Epithelial cell of proximal tubule (primary cell): ENCODE results near the gene PDIA5. TPM values are rescaled to one million over a fixed set of nuclear protein-coding genes. Genes with fewer than 3 reads are reported as not detected.

Experiments
- DNase-seq: peaks from one replicate; pipeline ENCODE4 v3.0.0-alpha.2; 2011; ENCODE audit warnings: low read depth
- H3K4me3 ChIP-seq: 2 replicates; pipeline ENCODE4 v1.5.1; 2011; ENCODE audit warnings: low read depth, mild to moderate bottlenecking, low read length
- CTCF ChIP-seq: conservative IDR thresholded peaks from 2 replicates; pipeline ENCODE4 v1.5.1; 2012; ENCODE audit warnings: low read depth, mild to moderate bottlenecking, low read length
- total RNA-seq: library from RNA; depleted of rRNA; stranded (reverse); fragments of >200 nt; gene quantifications from 2 replicates; pipeline ENCODE4 v1.2.3, GENCODE V29; 2015

Gene PDIA5
- total RNA-seq, 1 donor from 2014 or later, result 29.4 TPM

GRCh38 chr3:123169930-123170329, 103.1 kb downstream of the PDIA5 start:
- H3K4me3 ChIP-seq, result no peak overlapping the region
- no peak for TF ChIP-seq CTCF
- no peak for DNase-seq

GRCh38 chr3:123180791-123181190, 114.0 kb downstream of the PDIA5 start:
- no peak overlapping the region for H3K4me3 ChIP-seq
- no peak for DNase-seq
- no peak for TF ChIP-seq CTCF

GRCh38 chr3:123186695-123187094, 119.9 kb downstream of the PDIA5 start:
- no peak for TF ChIP-seq CTCF
- DNase-seq, result no peak
- no peak overlapping the region for H3K4me3 ChIP-seq

- DNase-seq, result no peak
- no peak for TF ChIP-seq CTCF
- no peak overlapping the region for H3K4me3 ChIP-seq
Observed at GRCh38 chr3:123188058-123188457, 121.2 kb downstream of the PDIA5 start.

- no peak for DNase-seq
- no peak overlapping the region for H3K4me3 ChIP-seq
- no peak for TF ChIP-seq CTCF
Observed at GRCh38 chr3:123193448-123194101, 126.8 kb downstream of the PDIA5 start.

- peak; percentile 74 for TF ChIP-seq CTCF
- DNase-seq, result no peak
Observed at GRCh38 chr3:123194552-123194951, 127.7 kb downstream of the PDIA5 start.

GRCh38 chr3:123198372-123198771, 131.5 kb downstream of the PDIA5 start:
- no peak overlapping the region for H3K4me3 ChIP-seq
- no peak for TF ChIP-seq CTCF
- no peak for DNase-seq

More at GRCh38 chr3:123194552-123194951, 127.7 kb downstream of the PDIA5 start:
- no peak overlapping the region for H3K4me3 ChIP-seq
